ENCODE measurements around the gene KRTAP6-1.

The KRTAP6-1 gene, protein sequence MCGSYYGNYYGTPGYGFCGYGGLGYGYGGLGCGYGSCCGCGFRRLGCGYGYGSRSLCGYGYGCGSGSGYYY

DNA sequence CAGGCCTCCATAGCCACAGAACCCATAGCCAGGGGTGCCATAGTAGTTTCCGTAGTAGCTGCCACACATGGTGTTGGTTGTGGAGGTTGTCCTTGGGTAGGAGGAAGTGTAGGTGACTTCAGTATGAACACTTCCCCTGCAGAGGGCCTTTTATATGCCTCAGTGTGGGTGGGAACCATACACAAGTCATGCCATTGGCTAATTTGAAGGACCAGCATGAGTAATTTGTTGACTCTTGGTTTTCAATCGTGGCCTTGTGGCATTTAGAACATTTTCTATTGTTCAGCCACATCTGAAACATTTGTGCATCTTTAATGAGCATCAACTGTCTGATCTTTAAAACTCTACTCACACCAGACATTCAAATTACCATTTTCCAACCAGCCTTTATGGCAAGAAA is at the start of gene KRTAP6-1:
TSS of gene KRTAP6-1 (minus strand) at position 95 of the 400 bp plus-strand sequence. CDS start at position 69, 26 bp downstream.
- DNase-seq, result no peak

GRCh38 chr21:30652891-30653290 is 39.2 kb upstream of the KRTAP6-1 start:
- no peak for DNase-seq

GRCh38 chr21:30646904-30647414 is 33.2 kb upstream of the KRTAP6-1 start:
- no peak for DNase-seq

DNA sequence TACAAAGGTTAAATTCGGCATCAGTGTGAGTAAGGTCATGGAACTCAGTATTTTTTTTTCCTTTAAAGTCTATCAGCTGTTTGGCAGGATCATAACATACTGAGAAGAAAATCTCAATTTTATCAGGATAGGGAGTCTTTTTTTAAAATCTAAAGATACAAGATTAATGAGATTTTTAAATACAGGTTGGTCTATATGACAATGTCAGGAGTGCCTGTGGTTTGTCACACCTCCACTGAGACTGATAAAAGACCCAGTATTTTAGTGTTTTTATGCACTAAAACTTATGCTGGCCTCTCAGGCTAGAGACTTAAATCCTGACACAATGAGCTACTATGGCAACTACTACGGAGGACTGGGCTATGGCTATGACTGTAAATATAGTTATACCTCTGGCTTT is 28.8 kb upstream of the KRTAP6-1 start, which contains the start of gene KRTAP20-3:
TSS of gene KRTAP20-3 (plus strand) at position 301 of the 400 bp plus-strand sequence.
- no peak for DNase-seq

- DNase-seq, result no peak
Measured at GRCh38 chr21:30638686-30639085, 25.0 kb upstream of the KRTAP6-1 start.

- no peak for DNase-seq
Measured at GRCh38 chr21:30634906-30635305, 21.2 kb upstream of the KRTAP6-1 start, which contains the start of gene KRTAP20-2. TSS of gene KRTAP20-2 (plus strand) at chr21:30635206. CDS start at chr21:30635264, 58 bp downstream.

DNA sequence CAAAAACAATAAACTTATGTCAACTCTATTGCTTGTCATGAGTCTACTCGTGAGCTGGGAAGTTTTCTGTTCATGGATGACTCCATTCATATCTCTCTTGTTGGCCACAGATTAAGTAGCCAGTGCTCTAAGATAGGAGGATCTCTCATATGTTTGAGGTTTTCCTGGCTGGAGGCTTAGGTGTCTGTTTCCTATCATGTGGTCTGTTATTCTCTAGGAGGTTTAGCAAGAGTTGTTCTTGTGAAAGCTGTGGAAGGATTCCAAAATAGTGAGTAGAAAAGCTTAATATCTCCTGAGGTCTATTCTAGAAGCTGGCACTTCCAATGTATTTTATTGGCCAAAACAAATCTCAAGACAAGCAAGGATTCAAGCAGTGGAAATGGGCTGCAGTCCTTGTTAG is 15.5 kb upstream of the KRTAP6-1 start:
- no peak for DNase-seq

DNA sequence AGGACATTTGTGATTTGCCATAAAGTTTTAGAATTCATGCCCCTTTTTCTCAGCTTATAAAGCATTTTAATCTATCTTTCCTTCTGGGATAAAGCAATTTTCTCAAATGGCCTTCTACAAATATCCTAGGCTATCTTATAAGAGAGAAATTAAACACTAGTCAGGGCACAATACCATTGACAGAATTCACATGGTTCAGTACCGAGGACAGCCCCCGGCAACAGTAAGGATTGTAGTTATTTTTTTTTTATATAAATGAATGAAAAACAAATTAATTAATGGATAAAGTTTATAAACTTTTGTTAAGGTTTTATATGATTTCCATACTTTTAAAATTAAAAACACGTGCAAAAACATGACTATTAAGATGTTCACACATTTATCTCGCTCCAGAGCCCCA is 14.4 kb upstream of the KRTAP6-1 start:
- DNase-seq, result no peak

DNA sequence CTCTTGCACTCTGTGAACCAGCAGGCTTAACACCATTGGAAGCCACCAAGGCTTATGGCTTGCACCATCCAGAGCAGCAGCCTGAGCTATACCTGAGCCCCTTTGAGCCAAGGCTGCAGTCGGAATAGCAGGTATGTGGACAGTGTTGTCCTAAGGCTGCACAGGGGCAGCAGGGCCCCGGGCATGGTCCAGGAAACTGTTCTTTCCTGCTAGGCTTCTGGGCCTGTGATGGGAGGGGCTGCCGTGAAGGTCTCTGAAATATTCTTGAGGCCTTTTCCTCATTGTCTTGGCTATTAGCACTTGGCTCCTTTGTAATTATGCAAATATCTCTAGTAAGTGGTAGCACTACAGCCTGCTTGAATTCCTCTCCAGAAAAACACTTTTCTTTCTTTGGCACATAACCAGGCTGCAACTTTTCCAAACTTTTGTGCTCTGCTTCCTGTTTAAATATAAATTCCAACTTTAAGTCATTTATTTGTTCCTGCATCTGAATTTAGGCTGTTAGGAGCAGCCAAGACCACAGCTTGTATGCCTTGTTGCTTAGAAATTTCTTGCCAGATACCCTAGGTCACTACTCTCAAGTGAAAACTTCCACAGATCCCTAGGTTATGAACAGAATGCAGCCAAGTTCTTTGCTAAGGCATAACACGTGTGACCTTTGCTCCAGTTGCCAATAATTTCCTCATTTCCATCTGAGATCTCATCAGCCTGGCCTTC is 11.9 kb upstream of the KRTAP6-1 start:
- no peak for DNase-seq

GRCh38 chr21:30623362-30623761 is 9.6 kb upstream of the KRTAP6-1 start:
- no peak for DNase-seq

- DNase-seq, result no peak
Measured at GRCh38 chr21:30620522-30620921, 6.8 kb upstream of the KRTAP6-1 start, which contains the start of gene KRTAP20-4. TSS of gene KRTAP20-4 (plus strand) at chr21:30620627.

GRCh38 chr21:30620080-30620479 is 6.3 kb upstream of the KRTAP6-1 start:
- no peak for DNase-seq

GRCh38 chr21:30616125-30616524 is 2.4 kb upstream of the KRTAP6-1 start, which contains the start of gene KRTAP20-1:
TSS of gene KRTAP20-1 (plus strand) at chr21:30616425. CDS start at chr21:30616455, 30 bp downstream.
- no peak for DNase-seq

DNA sequence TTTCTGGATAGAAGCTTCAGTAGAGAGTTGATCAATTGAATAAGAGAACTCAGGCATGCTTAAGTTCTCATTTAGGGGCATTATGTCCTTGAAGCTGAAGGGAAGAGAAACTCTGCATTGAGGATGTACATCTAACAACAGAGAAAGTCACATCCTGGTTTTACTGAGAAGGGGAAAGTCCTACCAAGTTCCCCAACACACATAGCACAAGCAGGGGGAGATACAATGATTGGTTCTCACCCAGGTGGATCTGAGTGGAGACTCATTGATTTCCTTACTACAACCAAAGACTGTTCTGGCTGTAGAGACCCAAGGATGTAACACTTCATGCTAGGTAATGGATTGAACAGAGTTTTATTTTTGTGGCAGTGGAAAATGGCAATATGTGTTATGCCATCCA is 1.5 kb upstream of the KRTAP6-1 start:
- no peak for DNase-seq

GRCh38 chr21:30612132-30612531 is 1.6 kb downstream of the KRTAP6-1 start:
- DNase-seq, result no peak

DNA sequence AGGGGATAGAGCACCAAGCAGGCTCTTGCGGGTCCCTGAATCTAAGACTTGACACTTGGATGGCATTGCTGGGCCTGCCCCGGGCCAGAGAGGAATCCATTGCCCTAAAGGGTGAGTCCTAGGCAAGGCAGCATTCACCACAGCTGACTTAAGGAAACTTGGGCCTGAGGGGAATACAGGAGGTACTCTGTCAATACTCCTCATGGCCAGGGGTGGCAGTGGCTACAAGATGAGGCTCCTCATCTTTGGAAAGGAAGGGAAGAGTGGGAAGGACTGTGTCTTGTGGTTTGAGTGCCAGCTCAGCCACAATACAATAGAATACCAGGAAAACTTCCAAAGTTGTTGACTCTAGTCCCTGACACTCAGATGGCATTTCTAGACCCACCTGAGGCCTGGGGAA is 7.8 kb downstream of the KRTAP6-1 start:
- DNase-seq, result no peak

DNA sequence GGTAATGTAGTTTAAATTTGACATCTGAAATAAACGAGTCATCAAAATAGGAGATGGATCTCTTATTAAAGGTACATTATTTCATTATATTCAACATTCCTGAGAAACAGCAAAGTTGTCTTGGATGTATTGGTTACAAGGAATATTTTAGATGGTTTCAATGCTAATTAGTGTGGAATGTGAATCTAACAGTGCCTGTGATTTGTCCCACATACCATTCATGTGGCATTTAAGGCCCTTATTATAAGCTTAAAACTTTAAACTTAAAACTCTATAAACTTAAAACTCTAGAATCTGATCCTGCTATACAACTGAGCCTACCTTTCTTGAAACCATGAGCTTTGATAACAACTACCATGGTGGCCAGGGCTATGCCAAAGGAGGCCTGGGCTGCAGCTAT is 12.9 kb downstream of the KRTAP6-1 start, which contains the start of gene KRTAP22-1:
TSS of gene KRTAP22-1 (plus strand) at position 301 of the 400 bp plus-strand sequence.
- no peak for DNase-seq

- DNase-seq, result no peak
Measured at GRCh38 chr21:30598802-30599201, 14.9 kb downstream of the KRTAP6-1 start, which contains the start of gene KRTAP6-2. TSS of gene KRTAP6-2 (minus strand) at chr21:30598902. CDS start at chr21:30598874, 28 bp downstream.

GRCh38 chr21:30592140-30592539 is 21.6 kb downstream of the KRTAP6-1 start, which contains the start of gene KRTAP6-3:
TSS of gene KRTAP6-3 (plus strand) at chr21:30592440. CDS start at chr21:30592446, 6 bp downstream.
- DNase-seq, result no peak

- DNase-seq, result no peak
Measured at GRCh38 chr21:30590297-30590696, 23.4 kb downstream of the KRTAP6-1 start, which contains the start of gene KRTAP22-2. TSS of gene KRTAP22-2 (minus strand) at chr21:30590397.

- no peak for DNase-seq
Measured at GRCh38 chr21:30582870-30583269, 30.9 kb downstream of the KRTAP6-1 start.

DNA sequence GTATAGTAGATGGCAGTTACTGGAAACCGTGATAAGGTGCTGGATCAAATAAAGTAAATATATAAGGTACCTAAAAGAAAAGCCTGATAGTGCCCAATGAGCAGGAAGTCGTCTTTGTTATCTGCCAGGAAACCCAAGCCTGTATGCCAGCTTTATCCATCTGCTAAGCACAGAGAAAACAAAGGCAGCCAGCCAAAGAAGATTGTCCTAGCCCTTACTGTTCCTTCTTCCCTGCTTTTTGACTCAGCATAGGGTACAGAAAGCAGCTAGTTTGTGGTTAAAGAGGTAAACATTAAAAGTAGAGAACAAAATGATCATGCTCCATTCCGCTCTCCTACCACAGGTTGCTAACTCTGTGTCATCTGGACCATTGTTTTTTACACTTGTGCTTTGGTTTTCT is 33.6 kb downstream of the KRTAP6-1 start:
- no peak for DNase-seq

DNA sequence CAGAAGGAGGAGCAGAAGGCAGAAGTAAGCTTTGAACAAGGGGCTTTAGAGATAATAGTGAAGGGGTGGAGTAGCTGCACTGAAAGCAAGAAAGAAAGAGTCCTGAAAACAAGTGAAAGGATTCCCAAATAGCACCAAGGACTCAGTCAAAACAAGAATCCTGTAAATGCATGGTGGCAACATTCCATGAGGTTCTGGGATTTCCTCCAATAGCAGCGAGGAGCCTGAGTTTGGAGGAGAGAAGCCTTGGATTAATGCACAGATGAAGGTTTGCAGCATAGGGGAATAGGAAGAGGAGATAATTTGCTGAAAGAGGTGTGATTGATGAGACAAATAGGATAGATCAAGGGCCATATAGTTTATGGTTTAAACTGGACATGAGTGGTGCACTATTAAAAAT is 34.4 kb downstream of the KRTAP6-1 start:
- DNase-seq, result no peak

GRCh38 chr21:30577766-30578165 is 36.0 kb downstream of the KRTAP6-1 start:
- no peak for DNase-seq
